Measurements from ENCODE around the gene TMPRSS11A. TPM values are rescaled to one million over a fixed set of nuclear protein-coding genes. Genes with fewer than 3 reads are reported as not detected.
A peak's percentile ranks its signal among the peaks of the same experiment; 100 is the strongest.

The TMPRSS11A gene
- polyA plus RNA-seq, 1 experiment, result not detected

DNA sequence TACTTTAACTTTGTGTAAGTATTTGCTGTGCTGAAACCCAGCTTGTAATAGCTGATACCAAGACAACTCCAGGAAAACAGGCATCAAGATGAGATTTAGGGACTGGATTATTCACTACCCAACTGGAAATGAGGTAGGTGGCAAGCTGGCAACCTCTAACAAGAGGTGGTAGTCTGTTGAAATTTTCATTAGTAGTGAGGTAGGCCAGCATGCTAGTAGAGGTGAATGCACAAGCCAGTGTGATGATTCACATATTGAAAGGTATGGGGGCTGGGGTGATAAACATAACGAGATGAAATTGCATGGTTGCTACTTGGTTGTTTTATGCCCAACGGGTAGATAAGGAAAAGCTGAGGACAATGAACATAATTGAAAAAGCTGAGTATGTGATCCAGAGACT, 71.0 kb downstream of the TMPRSS11A start:
- Histone ChIP-seq H3K27ac (ENCODE audit: low read depth, low read length) (no peak overlapping the region), H3K4me3 (ENCODE audit: low read depth, low read length) (no peak overlapping the region), H3K27me3 (ENCODE audit: control insufficient read depth, insufficient read depth, low read length) (no peaks in the 10 kb centered on the region), H3K9me3 (ENCODE audit: control insufficient read depth, insufficient read depth, low read length) (peaks cover 9% of the 10 kb centered on the region)
- no peak for DNase-seq (ENCODE audit: low read depth, low spot score)
- TF ChIP-seq, protein P1, sequence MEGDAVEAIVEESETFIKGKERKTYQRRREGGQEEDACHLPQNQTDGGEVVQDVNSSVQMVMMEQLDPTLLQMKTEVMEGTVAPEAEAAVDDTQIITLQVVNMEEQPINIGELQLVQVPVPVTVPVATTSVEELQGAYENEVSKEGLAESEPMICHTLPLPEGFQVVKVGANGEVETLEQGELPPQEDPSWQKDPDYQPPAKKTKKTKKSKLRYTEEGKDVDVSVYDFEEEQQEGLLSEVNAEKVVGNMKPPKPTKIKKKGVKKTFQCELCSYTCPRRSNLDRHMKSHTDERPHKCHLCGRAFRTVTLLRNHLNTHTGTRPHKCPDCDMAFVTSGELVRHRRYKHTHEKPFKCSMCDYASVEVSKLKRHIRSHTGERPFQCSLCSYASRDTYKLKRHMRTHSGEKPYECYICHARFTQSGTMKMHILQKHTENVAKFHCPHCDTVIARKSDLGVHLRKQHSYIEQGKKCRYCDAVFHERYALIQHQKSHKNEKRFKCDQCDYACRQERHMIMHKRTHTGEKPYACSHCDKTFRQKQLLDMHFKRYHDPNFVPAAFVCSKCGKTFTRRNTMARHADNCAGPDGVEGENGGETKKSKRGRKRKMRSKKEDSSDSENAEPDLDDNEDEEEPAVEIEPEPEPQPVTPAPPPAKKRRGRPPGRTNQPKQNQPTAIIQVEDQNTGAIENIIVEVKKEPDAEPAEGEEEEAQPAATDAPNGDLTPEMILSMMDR (IDR thresholded peaks at IDR 0.05; ENCODE audit: low read depth, low read length), result no peak
- CTCF ChIA-PET, result interaction anchor here (1.5 to 5.0 kb wide), 2 partner anchors 18 to 284 kb away, joined by 4 to 28 read pairs; no protein-coding TSS in a partner anchor
- POLR2A ChIA-PET, result no interaction called here

DNA sequence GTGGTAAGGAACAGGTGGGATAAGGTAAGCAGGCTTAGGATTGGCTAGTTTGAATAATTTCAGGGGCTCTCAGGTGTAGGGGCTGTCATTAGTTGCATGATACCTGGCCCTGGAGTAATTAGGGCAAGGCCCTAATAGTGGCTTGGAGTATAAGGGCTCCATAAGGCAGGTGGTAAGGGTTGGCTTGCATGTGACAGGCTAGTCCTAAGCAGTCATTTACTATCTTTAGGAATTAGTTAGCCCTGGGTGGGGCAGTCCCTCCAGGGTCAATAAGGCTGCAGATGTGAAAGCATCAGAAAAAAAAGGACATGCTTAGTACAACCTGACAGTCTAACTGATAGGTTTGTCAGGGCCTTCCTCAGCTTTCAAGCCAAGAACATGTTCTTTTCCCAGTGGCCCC, 71.6 kb downstream of the TMPRSS11A start:
- Histone ChIP-seq H3K27ac (ENCODE audit: low read depth, low read length) (no peak overlapping the region), H3K4me3 (ENCODE audit: low read depth, low read length) (no peak overlapping the region), H3K27me3 (ENCODE audit: control insufficient read depth, insufficient read depth, low read length) (no peaks in the 10 kb centered on the region), H3K9me3 (ENCODE audit: control insufficient read depth, insufficient read depth, low read length) (peaks cover 7% of the 10 kb centered on the region)
- ChIA-PET CTCF (interaction anchor here (1.5 to 5.0 kb wide), 2 partner anchors 19 to 284 kb away, joined by 4 to 28 read pairs; no protein-coding TSS in a partner anchor), POLR2A (no interaction called here)
- DNase-seq (ENCODE audit: low read depth, low spot score), result no peak
- TF ChIP-seq, protein P1 (IDR thresholded peaks at IDR 0.05; ENCODE audit: low read depth, low read length), result no peak

DNA sequence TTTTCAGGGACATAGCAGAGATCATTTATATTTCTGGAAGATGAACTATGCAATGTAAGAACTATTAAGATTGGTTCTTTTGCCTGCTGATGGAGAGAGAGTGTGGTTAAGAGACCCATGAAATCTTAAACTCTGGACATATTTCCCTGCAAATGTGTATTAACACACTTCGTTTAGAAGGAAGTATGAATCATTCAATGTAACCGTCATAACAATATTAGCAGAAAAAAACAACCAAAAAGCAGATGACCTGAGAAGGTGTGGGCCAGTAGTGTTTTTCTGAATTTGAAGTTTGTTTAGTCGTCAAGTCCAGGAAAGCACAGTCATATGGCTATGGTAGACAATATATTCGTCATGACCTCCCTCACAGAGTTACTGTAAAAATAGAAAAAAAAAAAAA, 77.0 kb downstream of the TMPRSS11A start:
- no peak for DNase-seq (ENCODE audit: low read depth, low spot score)
- H3K4me3 ChIP-seq (ENCODE audit: low read depth, low read length), result no peak overlapping the region
- peak overlapping the region; percentile 85 for H3K27ac ChIP-seq (ENCODE audit: low read depth, low read length)
- ChIA-PET CTCF (interaction anchor here (1.5 to 7.8 kb wide), 2 partner anchors 24 to 25 kb away, joined by 8 to 62 read pairs; no protein-coding TSS in a partner anchor), POLR2A (interaction anchor here (0.6 kb wide), 1 partner anchor 140 kb away, joined by 3 read pairs; no protein-coding TSS in a partner anchor)
- H3K9me3 ChIP-seq (ENCODE audit: control insufficient read depth, insufficient read depth, low read length), result no peaks in the 10 kb centered on the region
- TF ChIP-seq, protein P1 (IDR thresholded peaks at IDR 0.05; ENCODE audit: low read depth, low read length), result no peak
- H3K27me3 ChIP-seq (ENCODE audit: control insufficient read depth, insufficient read depth, low read length), result no peaks in the 10 kb centered on the region

DNA sequence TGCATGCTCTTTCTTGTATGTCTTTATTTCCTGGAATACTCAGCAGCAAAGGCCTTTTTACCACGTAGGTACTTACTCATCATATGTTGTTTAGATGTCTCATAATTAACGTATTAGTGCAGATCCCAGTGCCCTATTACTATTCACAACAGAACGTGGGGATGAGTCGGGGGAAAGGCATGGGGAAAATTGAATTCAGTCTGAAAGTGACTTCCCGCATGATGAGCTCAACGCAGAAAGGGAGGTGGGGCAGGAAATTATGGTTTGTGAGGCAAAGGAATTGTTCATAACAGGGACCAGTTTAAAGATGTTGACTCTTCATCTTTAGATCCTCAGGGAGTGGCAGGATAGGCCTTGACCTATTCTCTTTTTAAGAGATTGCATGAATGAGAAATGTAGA, 77.5 kb downstream of the TMPRSS11A start:
- POLR2A ChIA-PET, result interaction anchor here (0.6 kb wide), 1 partner anchor 139 kb away, joined by 3 read pairs; no protein-coding TSS in a partner anchor
- Histone ChIP-seq H3K27me3 (ENCODE audit: control insufficient read depth, insufficient read depth, low read length) (no peaks in the 10 kb centered on the region), H3K27ac (ENCODE audit: low read depth, low read length) (peak overlapping the region; percentile 85), H3K9me3 (ENCODE audit: control insufficient read depth, insufficient read depth, low read length) (no peaks in the 10 kb centered on the region), H3K4me3 (ENCODE audit: low read depth, low read length) (no peak overlapping the region)
- TF ChIP-seq, protein P1 (IDR thresholded peaks at IDR 0.05; ENCODE audit: low read depth, low read length), result no peak
- DNase-seq (ENCODE audit: low read depth, low spot score), result peak; percentile 89
- CTCF ChIA-PET, result interaction anchor here (7.8 kb wide), 1 partner anchor 25 kb away, joined by 62 read pairs; no protein-coding TSS in a partner anchor

DNA sequence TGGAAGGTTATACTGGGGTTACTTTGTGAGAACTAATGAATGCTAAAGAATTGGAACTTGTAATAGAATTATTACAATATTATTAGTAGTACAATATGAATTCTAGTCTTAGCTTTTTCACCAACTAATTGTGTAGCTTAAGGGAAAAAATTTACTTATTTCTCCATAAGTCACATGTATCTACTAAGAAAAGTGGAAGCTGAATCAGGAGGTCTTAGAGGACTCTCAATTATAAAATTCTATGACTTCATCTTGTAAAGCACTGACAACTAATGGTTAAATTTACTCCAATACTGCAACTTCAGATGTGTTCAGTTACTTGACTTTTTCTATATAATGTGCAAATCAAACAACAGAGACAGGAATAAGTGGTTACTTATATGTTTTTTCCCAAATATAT, 78.6 kb downstream of the TMPRSS11A start:
- Histone ChIP-seq H3K27ac (ENCODE audit: low read depth, low read length) (no peak overlapping the region), H3K27me3 (ENCODE audit: control insufficient read depth, insufficient read depth, low read length) (no peaks in the 10 kb centered on the region), H3K9me3 (ENCODE audit: control insufficient read depth, insufficient read depth, low read length) (no peaks in the 10 kb centered on the region), H3K4me3 (ENCODE audit: low read depth, low read length) (no peak overlapping the region)
- CTCF ChIA-PET, result interaction anchor here (3.2 to 7.8 kb wide), 2 partner anchors 26 to 138 kb away, joined by 9 to 62 read pairs; no protein-coding TSS in a partner anchor
- POLR2A ChIA-PET, result no interaction called here
- TF ChIP-seq, protein P1 (IDR thresholded peaks at IDR 0.05; ENCODE audit: low read depth, low read length), result no peak
- no peak for DNase-seq (ENCODE audit: low read depth, low spot score)

Measured in AG04450 (cell line).